Dendritic cell treated with granulocyte-macrophage colony-stimulating factor and Interleukin-4, amounts not matched to agents 40 ng/mL and 50 ng/mL, for 4 days (primary cell): ENCODE measurements around the gene CDKN2B-AS1.

Experiments
- H3K27ac Mint-ChIP-seq: one replicate; pipeline ENCODE4 v1.8.0; 2022; ENCODE audit warnings: mild to moderate bottlenecking, mixed read lengths
- H3K27me3 Mint-ChIP-seq: one replicate; pipeline ENCODE4 v1.8.0; 2022; ENCODE audit warnings: mild to moderate bottlenecking, mixed read lengths
- H3K36me3 Mint-ChIP-seq: one replicate; pipeline ENCODE4 v1.8.0; 2022; ENCODE audit warnings: low read depth, mixed read lengths
- H3K4me1 Mint-ChIP-seq: one replicate; pipeline ENCODE4 v1.8.0; 2022; ENCODE audit warnings: low read depth, mixed read lengths
- H3K4me3 Mint-ChIP-seq: one replicate; pipeline ENCODE4 v1.8.0; 2022; ENCODE audit warnings: mild to moderate bottlenecking, moderate library complexity, mixed read lengths
- H3K9me3 Mint-ChIP-seq: one replicate; pipeline ENCODE4 v1.8.0; 2022; ENCODE audit warnings: mixed read lengths
- intact Hi-C: fragments of 100-400 bp; cut with micrococcal nuclease; formaldehyde crosslinking; loops from one replicate; pipeline ENCODE4 v1.15.0; 2022

Gene CDKN2B-AS1

GRCh38 chr9:22079873-22080341, 85.3 kb downstream of the CDKN2B-AS1 start:
- Mint-ChIP-seq H3K27ac (no peak overlapping the region), H3K4me3 (no peak overlapping the region), H3K9me3 (no peaks in the 10 kb centered on the region), H3K27me3 (peaks cover 41% of the 10 kb centered on the region), H3K4me1 (no peaks in the 10 kb centered on the region), H3K36me3 (no peaks in the 10 kb centered on the region)
- intact Hi-C loops = no loop called here

DNA sequence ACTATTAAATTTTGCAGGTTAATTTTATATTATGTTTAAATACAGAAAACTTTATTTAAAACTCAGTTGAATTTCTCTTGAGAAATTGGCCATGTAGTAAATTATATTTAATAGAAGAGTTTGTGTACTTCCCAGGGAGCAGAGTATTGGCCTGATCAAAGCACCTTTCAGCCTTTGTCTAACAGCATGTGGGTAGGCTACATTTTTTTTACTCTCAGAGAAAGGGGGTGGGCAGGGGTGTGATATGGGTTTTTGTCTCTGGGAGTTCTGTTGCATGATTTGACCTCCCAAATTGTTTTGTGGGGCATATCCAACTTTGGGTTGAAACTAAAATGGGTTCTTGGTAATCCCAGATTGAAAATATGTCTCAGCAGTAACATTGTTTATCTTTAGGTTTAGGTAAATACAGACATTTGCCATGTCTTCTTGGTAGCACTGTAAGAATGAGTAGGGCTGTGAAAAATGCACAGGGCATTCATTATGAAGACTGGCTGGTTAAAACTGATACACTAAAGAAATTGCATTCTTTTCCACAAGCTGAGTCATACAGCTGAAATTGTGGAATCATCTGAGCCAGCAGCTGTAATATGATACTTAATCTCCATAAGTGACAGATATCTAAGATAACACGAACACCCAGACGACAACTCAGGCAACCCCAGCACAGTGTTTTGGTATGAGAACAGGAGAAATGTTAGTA, 89.9 kb downstream of the CDKN2B-AS1 start:
- Mint-ChIP-seq H3K36me3 (no peaks in the 10 kb centered on the region), H3K4me1 (no peaks in the 10 kb centered on the region), H3K9me3 (no peaks in the 10 kb centered on the region), H3K27ac (no peak overlapping the region), H3K4me3 (no peak overlapping the region), H3K27me3 (peaks cover 30% of the 10 kb centered on the region)
- intact Hi-C loops = no loop called here

- no peaks in the 10 kb centered on the region for H3K4me1 Mint-ChIP-seq
- no peak overlapping the region for H3K4me3 Mint-ChIP-seq
- H3K27ac Mint-ChIP-seq = no peak overlapping the region
- intact Hi-C loops = no loop called here
- no peaks in the 10 kb centered on the region for H3K9me3 Mint-ChIP-seq
- no peaks in the 10 kb centered on the region for H3K36me3 Mint-ChIP-seq
- peaks cover 27% of the 10 kb centered on the region for H3K27me3 Mint-ChIP-seq
Observed at GRCh38 chr9:22088053-22088716, 93.6 kb downstream of the CDKN2B-AS1 start.

DNA sequence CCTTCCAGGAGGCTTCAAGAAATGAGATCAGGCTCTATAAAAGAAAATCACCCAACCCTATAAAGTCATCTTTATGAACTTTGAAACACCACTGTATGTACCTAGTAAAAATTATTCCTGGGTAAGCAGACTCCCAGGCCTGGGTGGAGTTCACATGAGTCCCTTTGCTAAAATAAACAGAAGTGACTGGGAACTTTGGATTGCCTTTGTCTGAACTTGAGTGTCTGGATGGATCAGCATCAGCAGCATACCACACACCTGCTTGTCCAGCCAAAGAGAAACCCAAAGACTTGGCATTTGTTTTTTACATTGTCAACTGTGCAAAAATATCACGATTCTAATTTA, 94.1 kb downstream of the CDKN2B-AS1 start:
- intact Hi-C loops = no loop called here
- no peaks in the 10 kb centered on the region for H3K4me1 Mint-ChIP-seq
- no peak overlapping the region for H3K27ac Mint-ChIP-seq
- no peak overlapping the region for H3K4me3 Mint-ChIP-seq
- no peaks in the 10 kb centered on the region for H3K36me3 Mint-ChIP-seq
- H3K27me3 Mint-ChIP-seq = peaks cover 25% of the 10 kb centered on the region
- H3K9me3 Mint-ChIP-seq = no peaks in the 10 kb centered on the region

GRCh38 chr9:22097707-22098106, 103.1 kb downstream of the CDKN2B-AS1 start:
- intact Hi-C loops = no loop called here
- H3K36me3 Mint-ChIP-seq = no peaks in the 10 kb centered on the region
- no peaks in the 10 kb centered on the region for H3K9me3 Mint-ChIP-seq
- no peak overlapping the region for H3K27ac Mint-ChIP-seq
- H3K4me1 Mint-ChIP-seq = no peaks in the 10 kb centered on the region
- no peak overlapping the region for H3K4me3 Mint-ChIP-seq
- peaks cover 41% of the 10 kb centered on the region for H3K27me3 Mint-ChIP-seq

DNA sequence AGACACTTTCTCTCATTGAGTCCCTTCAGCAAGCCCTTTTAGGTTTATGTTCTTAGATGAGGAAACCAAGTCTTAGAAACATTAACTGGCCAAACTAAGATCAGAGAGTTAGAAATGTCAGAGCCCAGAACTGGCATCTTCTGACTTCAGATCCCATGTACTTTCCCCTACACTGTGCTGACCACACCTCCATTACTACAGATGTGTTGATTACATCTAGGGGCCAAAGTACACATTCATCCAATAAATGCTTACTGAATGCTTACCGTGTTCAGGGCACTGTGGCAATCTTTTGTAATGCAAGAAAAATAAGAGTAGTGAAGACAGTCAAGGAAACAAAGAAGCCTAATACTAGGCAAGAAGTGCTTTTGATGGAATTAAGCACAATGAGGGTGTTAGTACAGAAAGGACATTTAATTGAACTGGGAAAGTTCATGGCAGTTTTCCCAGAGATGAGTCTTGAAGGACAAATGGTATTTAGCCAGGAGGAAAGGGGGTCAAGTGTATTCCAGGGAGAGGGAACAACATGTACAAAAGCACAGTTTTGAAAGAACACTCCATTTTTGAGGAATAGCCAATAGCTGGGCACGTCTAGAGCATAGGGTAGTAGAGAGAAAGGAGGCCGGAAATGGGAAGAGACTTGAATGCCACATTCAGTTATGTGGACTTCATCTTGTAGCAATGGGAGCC, 104.2 kb downstream of the CDKN2B-AS1 start:
- Mint-ChIP-seq H3K27me3 (peaks cover 37% of the 10 kb centered on the region), H3K4me3 (no peak overlapping the region), H3K9me3 (no peaks in the 10 kb centered on the region)

DNA sequence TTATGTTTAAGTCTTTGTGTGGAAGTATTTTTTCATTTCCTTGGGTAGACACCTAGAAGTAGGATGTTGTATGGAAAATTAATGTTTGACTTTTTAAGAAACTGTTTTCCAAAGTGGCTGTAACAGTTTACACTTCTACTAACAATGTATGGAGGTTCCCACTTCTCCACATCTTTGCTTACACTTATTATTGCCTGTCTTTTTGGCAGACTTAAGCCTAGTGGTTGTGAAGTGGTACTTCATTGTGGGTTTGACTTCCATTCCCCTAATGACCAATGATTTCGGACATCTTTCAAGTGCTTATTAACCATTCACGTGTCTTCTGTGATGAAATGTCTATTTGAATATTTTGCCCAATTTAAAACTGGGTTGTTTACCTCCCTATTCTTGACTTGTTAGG, 106.0 kb downstream of the CDKN2B-AS1 start:
- Mint-ChIP-seq H3K4me1 (no peaks in the 10 kb centered on the region), H3K36me3 (no peaks in the 10 kb centered on the region), H3K27ac (no peak overlapping the region), H3K27me3 (peaks cover 30% of the 10 kb centered on the region), H3K4me3 (no peak overlapping the region), H3K9me3 (no peaks in the 10 kb centered on the region)
- intact Hi-C loops = no loop called here

More for the DNA sequence above, 104.2 kb downstream of the CDKN2B-AS1 start:
- intact Hi-C loops = no loop called here
- Mint-ChIP-seq H3K36me3 (no peaks in the 10 kb centered on the region), H3K4me1 (no peaks in the 10 kb centered on the region), H3K27ac (no peak overlapping the region)

GRCh38 chr9:22102146-22103053, 107.8 kb downstream of the CDKN2B-AS1 start:
- Mint-ChIP-seq H3K27me3 (peaks cover 26% of the 10 kb centered on the region), H3K36me3 (no peaks in the 10 kb centered on the region), H3K4me1 (no peaks in the 10 kb centered on the region), H3K4me3 (no peak overlapping the region), H3K9me3 (no peaks in the 10 kb centered on the region), H3K27ac (no peak overlapping the region)
- intact Hi-C loops = no loop called here

DNA sequence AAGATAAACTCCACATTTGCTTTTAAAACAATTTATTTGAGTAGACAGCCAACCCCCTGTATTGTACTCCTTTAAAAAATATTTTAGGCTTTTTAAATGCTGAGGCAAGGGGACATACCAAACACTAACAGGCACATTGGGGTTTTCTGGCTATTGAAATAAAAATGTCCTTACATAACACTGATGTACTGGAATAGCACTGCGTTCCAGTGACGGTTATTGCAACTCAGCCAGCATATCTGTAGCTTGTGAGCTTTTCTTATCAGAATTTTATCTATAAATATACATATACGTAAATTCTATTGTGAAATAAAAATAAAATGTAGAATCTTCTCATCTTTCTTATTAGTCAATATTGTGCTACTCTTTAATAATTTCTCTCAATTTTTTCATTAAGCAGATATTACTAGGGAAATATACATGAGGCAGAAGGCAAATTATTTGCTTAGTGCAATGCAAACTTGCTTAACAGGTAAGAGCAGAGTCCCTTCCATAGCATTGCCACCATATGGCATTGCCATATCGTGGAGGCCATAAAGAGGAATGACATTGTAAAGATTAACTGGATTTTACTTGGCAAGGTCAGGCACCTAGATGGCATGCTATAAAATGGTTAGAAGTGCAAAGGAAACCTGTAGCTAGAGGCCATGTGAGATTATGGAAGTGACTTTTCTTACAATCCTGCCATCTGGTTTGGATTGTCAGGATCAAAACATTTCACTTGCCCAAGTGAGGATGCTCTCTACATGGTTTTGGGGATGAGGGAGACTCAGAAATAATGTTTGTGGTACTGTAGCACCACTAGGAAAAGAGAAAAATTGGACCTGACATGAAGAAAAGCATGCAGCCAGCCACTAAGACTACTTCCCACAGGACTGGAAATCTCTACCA, 109.3 kb downstream of the CDKN2B-AS1 start:
- H3K4me1 Mint-ChIP-seq = no peaks in the 10 kb centered on the region
- no peaks in the 10 kb centered on the region for H3K36me3 Mint-ChIP-seq
- H3K27me3 Mint-ChIP-seq = peaks cover 34% of the 10 kb centered on the region
- intact Hi-C loops = no loop called here
- H3K27ac Mint-ChIP-seq = no peak overlapping the region
- no peaks in the 10 kb centered on the region for H3K9me3 Mint-ChIP-seq
- H3K4me3 Mint-ChIP-seq = no peak overlapping the region

GRCh38 chr9:22105005-22105722, 110.6 kb downstream of the CDKN2B-AS1 start:
- Mint-ChIP-seq H3K27ac (no peak overlapping the region), H3K27me3 (peaks cover 32% of the 10 kb centered on the region), H3K9me3 (no peaks in the 10 kb centered on the region), H3K4me1 (no peaks in the 10 kb centered on the region), H3K4me3 (no peak overlapping the region), H3K36me3 (no peaks in the 10 kb centered on the region)
- intact Hi-C loops = no loop called here

DNA sequence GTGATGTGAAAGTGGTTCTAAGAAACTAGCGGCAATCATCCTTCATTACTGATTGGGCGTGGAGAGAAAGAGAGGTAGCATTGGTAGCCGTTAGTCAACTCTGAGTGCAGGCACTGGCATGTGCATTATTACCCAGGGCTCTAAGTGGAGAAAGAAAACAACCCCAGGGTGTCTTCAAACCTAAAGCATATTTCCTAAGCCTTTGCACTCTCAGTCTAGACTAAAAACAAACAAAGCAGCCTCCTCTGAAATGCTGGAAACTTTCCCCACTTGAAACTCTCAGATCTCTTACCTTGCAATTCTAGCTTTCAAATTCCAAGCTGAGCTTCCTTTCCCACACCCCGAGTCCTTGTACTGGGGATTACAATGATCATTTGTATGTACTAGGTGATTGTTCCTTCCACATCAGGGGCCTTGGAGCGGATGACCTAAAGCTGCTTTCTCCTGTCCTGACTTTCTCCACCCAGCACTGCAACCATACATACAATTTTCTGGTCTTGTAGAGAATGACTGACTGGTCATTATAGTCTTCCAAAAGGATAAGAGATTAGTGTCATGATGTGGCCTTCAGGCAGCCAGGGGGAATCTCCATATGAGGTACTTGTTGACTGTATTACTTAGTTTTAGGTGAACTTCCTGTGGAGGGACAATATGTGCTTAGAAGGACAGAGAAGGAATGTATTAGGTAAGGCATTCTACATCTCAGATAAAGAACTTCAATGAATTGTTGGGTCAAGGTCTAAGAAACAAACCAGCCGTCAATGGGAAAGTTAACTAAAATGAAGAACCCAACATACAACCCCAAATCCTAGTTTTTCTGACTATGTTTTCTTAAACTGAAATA, 112.8 kb downstream of the CDKN2B-AS1 start:
- intact Hi-C loops = no loop called here
- no peak overlapping the region for H3K4me3 Mint-ChIP-seq
- no peaks in the 10 kb centered on the region for H3K36me3 Mint-ChIP-seq

More for the DNA sequence above, 112.8 kb downstream of the CDKN2B-AS1 start:
- Mint-ChIP-seq H3K4me1 (no peaks in the 10 kb centered on the region), H3K27me3 (peaks cover 38% of the 10 kb centered on the region), H3K27ac (no peak overlapping the region), H3K9me3 (no peaks in the 10 kb centered on the region)
